ENCODE measurements around the gene SLC16A2. TPM values are rescaled to one million over a fixed set of nuclear protein-coding genes. Genes with fewer than 3 reads are reported as not detected.
A peak's percentile ranks its signal among the peaks of the same experiment; 100 is the strongest.

SLC16A2 gene
- total RNA-seq, 1 donor from 2014 or later: 14.8 TPM

GRCh38 chrX:74389016-74389722, 32.1 kb upstream of the SLC16A2 start:
- Mint-ChIP-seq H3K36me3 (no peaks in the 10 kb centered on the region), H3K27me3 (ENCODE audit: low read depth) (peaks cover 8% of the 10 kb centered on the region), H3K4me1 (no peaks in the 10 kb centered on the region), H3K9me3 (peaks cover 14% of the 10 kb centered on the region), H3K4me3 (no peak overlapping the region), H3K27ac (no peak overlapping the region)
- DNase-seq (ENCODE audit: low spot score in 2 of 2, unreplicated experiment in 2 of 2): no peak
- TF ChIP-seq, protein P1, sequence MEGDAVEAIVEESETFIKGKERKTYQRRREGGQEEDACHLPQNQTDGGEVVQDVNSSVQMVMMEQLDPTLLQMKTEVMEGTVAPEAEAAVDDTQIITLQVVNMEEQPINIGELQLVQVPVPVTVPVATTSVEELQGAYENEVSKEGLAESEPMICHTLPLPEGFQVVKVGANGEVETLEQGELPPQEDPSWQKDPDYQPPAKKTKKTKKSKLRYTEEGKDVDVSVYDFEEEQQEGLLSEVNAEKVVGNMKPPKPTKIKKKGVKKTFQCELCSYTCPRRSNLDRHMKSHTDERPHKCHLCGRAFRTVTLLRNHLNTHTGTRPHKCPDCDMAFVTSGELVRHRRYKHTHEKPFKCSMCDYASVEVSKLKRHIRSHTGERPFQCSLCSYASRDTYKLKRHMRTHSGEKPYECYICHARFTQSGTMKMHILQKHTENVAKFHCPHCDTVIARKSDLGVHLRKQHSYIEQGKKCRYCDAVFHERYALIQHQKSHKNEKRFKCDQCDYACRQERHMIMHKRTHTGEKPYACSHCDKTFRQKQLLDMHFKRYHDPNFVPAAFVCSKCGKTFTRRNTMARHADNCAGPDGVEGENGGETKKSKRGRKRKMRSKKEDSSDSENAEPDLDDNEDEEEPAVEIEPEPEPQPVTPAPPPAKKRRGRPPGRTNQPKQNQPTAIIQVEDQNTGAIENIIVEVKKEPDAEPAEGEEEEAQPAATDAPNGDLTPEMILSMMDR (IDR thresholded peaks at IDR 0.05; ENCODE audit: unreplicated experiment): no peak

DNA sequence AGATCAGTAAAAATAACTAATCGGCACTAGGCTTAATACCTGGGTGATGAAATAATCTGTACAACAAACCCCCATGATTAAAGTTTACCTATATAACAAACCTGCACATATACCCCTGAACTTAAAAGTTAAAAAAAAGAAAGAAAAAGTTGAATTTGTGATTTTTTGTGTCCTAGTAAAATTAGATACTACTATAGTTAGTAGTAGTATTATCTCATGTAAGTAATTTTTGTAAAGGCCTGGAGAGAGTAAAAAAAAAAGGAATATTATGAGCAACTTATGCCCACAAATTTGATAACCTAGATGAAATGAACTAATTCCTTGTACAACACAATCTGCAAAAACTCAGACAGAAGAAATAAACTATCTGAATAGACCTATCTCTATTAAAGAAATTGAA, 25.7 kb upstream of the SLC16A2 start:
- TF ChIP-seq, protein P1 (IDR thresholded peaks at IDR 0.05; ENCODE audit: unreplicated experiment): no peak
- Mint-ChIP-seq H3K36me3 (no peaks in the 10 kb centered on the region), H3K9me3 (peaks cover 13% of the 10 kb centered on the region), H3K27me3 (ENCODE audit: low read depth) (peaks cover 5% of the 10 kb centered on the region), H3K27ac (no peak overlapping the region), H3K4me3 (no peak overlapping the region), H3K4me1 (no peaks in the 10 kb centered on the region)
- no peak for DNase-seq (ENCODE audit: low spot score in 2 of 2, unreplicated experiment in 2 of 2)

DNA sequence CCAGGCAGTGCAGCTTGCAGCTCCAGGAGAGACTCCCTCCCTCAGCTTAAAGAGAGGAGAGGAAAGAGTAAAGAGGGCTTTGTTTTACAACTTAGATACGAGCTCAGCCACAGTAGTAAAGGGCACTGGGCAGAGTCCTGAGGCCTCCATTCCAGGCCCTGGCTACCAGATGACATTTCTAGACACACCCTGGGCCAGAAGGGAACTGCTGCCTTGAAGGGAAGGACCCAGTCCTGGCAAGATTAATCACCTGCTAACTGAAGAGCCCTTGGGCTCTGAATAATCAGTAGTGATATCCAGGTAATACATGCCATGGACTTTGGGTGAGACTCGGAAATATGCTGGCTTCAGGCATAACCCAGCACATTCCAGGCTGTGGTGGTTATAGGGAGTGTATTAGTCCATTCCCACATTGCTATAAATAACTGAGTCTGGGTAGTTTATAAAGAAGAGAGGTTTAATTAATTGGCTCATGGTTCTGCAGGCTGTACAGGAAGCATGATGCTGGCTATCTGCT, 15.3 kb upstream of the SLC16A2 start:
- no peaks in the 10 kb centered on the region for H3K4me1 Mint-ChIP-seq
- H3K36me3 Mint-ChIP-seq: no peaks in the 10 kb centered on the region

DNA sequence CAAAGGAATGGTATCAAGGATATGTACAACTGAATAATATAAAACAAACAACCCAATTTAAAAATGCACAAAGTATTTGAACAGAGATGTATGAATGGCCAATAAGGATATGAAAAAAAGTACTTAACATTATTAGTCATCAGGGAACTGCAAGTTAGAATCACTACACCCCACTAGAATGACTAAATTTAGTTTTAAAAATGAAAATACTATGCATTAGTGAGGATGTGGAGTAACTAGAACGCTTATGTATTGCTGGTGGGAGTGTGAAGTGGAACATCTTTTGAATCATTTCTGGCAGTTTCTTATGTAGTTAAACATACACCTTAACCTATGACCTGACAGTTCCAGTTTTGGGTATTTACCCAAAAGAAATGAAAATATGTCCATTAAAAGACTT, 13.0 kb upstream of the SLC16A2 start:
- Mint-ChIP-seq H3K9me3 (peaks cover 17% of the 10 kb centered on the region), H3K4me3 (no peak overlapping the region), H3K36me3 (peaks cover 3% of the 10 kb centered on the region), H3K27ac (no peak overlapping the region), H3K27me3 (ENCODE audit: low read depth) (no peaks in the 10 kb centered on the region), H3K4me1 (no peaks in the 10 kb centered on the region)
- TF ChIP-seq, protein P1 (IDR thresholded peaks at IDR 0.05; ENCODE audit: unreplicated experiment): no peak
- DNase-seq (ENCODE audit: low spot score in 2 of 2, unreplicated experiment in 2 of 2): no peak

More for the DNA sequence above, 15.3 kb upstream of the SLC16A2 start:
- peaks cover 17% of the 10 kb centered on the region for H3K9me3 Mint-ChIP-seq
- H3K4me3 Mint-ChIP-seq: no peak overlapping the region
- H3K27ac Mint-ChIP-seq: no peak overlapping the region
- TF ChIP-seq, protein P1 (IDR thresholded peaks at IDR 0.05; ENCODE audit: unreplicated experiment): no peak
- H3K27me3 Mint-ChIP-seq (ENCODE audit: low read depth): no peaks in the 10 kb centered on the region
- no peak for DNase-seq (ENCODE audit: low spot score in 2 of 2, unreplicated experiment in 2 of 2)

DNA sequence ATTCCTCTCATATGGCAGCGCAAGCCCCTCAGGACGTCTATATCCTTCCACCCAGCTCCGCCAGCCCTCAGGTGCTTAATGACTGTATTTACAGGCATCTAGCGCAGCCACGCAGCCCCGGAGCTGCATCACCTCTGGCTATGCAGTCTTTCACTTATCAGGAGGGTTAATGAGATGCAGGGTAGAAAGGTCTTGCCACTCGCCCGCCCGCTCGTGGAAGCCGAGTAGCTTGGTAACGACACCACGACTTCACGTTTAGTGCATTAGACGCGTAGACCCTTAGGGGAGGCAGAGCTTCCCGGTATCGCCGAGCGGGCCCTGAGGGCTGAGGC, 1.5 kb upstream of the SLC16A2 start:
- DNase-seq (ENCODE audit: low spot score in 2 of 2, unreplicated experiment in 2 of 2): no peak
- Mint-ChIP-seq H3K27ac (peak overlapping the region; percentile 93), H3K9me3 (peaks cover 10% of the 10 kb centered on the region), H3K4me1 (peaks cover 11% of the 10 kb centered on the region), H3K4me3 (peak overlapping the region; percentile 82), H3K36me3 (no peaks in the 10 kb centered on the region), H3K27me3 (ENCODE audit: low read depth) (no peaks in the 10 kb centered on the region)
- TF ChIP-seq, protein P1 (IDR thresholded peaks at IDR 0.05; ENCODE audit: unreplicated experiment): no peak

All from mesothelial cell of epicardium (in vitro differentiated cells).